ENCODE results near the gene FAAP20.
A peak's percentile ranks its signal among the peaks of the same experiment; 100 is the strongest.

The FAAP20 gene

DNA sequence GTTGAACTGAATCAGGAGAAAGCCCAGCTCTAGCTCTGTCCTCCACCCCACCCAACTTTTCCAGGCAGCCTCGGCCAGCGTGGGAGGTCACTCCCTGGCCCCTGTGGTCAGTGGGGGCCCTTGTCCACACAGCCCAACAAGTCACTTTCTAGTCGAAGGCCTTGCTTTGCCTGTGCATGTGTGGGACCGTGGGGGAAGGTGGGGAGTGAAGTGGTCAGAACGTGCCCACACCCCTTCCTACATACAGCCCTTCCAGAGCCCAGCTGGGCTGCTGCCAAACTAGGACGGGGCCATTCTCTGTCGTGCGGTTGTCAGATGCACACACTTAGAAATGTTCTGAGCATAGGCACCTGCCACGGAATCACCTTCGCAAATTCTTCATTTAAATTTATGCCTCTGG lies 18.0 kb downstream of the FAAP20 start:
- DNase-seq, result no peak

DNA sequence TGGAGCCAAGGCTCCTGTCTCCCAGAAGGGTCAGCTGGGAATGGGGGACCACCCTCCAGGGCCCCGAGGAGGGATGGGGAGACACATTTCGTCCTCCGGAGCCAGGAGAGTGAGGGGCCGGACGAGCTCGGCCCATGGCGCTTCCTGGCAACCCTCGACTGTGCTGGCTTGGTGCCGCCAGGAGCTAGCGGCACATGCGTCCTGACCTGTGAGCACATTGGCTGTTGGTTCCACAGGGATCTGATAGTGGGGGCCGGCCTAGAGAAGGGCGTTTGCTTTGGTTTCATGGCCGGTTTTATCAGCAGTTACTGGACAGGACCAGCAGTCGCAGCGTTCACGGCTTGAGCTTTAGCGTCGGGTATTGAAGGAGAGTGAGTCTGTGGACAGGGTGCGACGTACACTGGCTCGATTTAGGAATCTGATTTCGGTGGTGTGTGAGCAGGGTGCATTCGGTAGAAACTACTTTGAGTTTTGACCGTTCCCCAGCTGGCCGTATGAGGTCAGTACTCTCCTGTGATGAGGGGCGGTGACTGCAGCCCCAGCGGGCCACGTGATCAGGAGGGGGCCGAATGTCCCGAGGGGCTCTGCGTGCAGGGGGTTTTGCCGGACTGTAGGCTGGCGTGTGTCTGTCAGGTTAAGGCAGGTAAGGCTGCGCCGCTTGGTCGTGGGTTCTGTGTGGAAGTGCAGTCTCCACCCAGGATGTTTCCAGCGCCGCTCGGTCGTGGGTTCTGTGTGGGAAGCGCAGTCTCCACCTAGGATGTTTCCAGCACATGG lies 18.7 kb downstream of the FAAP20 start:
- no peak for DNase-seq

DNA sequence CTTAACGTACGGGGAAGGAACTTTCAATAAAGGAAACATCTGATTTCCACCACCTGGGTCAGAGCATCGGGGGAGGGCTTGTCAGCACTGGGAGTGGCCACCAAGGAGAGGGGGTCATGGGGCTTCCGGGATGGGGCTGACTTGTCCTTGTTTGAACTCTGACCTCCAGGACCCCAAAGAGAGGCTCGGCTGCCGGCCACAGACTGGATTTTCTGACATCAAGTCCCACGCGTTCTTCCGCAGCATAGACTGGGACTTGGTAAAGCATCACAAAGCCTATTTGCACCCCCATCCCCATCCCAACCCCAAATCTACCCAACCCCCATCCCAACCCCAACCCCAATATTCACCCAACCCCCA lies 19.5 kb downstream of the FAAP20 start:
- no peak for DNase-seq

- DNase-seq, result peak; percentile 25
Observed at GRCh38 chr1:2174348-2175054, 20.1 kb downstream of the FAAP20 start.

- DNase-seq, result no peak
Observed at GRCh38 chr1:2173546-2174347, 20.8 kb downstream of the FAAP20 start.

DNA sequence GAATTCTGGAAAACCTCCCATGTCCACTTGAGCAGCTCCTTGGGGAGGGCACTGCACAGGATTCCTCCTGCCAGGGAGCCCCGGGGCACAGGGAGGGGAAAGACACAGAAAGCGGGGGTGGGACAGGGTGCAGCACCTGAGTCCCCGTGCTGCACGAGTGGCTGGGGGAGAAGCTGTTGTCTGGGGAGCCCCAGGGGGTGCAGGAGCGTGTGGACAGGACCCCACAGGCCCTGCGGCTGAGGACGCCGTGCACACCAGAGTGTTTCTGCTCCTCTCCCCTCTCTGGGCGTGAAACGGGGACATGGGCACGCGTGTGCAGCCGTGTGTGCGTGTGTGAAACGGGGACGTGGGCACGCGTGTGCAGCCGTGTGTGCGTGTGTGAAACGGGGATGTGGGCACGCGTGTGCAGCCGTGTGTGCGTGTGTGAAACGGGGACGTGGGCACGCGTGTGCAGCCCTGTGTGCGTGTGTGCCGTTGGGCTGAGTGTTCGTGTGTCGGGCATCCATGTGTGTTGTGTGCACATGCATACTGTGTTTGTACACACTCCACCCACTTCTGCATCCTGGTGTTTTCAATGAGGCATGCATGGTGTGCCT lies 21.9 kb downstream of the FAAP20 start:
- DNase-seq, result no peak

GRCh38 chr1:2172012-2172411 lies 22.6 kb downstream of the FAAP20 start:
- DNase-seq, result no peak

DNA sequence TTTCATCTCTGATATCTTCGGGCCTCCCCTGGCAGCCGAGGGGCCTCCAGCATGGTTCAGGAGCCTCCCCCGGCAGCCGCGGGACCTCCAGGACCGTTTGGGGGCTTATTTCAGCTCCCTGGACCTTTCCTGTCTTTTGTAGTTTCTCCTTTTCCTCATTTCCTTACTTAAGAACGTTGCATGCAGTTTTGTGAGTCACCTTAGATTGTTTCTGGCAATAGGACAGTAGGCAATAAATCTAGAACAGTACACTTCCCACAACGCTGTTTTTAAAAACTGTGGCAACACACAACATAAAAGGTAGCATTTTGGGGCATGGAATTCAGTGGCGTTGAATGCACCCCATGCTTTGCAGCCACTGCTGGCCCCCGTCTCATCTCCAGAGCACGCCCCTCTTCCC lies 24.4 kb downstream of the FAAP20 start:
- DNase-seq, result no peak

GRCh38 chr1:2169200-2169836 lies 25.3 kb downstream of the FAAP20 start:
- DNase-seq, result no peak

GRCh38 chr1:2168535-2168934 lies 26.0 kb downstream of the FAAP20 start:
- DNase-seq, result no peak

DNA sequence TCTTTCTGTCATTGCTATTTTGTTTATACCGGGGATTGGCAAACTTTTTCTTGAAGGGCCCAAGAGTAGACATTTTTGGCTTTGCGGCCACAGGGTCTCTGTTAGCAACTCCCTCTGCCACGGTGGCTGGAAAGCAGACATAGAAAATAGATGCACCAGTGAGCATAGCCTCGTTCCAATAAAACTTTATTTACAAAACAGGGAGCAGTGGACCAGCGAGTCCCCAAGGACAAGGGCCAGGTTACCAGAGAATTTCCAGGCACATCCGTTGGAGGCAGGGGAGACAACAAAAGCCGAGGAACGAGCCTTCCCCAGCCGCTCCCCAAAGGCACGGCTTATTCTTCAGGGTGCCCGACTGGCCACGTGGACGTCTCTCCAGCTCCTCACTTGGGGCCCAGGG lies 26.5 kb downstream of the FAAP20 start:
- no peak for DNase-seq

DNA sequence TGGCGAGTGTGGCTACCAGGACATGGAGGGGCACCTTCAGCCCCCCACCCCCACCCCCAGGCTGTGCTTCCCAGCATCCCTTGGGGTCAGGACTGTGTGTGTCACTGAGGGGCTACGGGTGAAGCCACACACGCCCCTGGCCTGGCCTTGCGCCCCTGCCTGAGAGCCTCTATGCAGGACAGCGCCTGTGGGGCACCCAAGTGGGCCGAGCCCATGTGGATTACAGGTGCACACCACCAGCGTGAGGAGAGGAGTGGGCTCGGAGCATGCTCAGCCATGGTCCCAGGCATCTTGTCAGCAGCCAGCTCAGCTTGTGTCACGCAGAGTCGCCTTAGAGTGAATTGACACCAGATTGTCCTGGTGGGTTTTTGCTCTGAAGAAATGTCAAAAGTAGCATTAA lies 27.9 kb downstream of the FAAP20 start:
- no peak for DNase-seq

DNA sequence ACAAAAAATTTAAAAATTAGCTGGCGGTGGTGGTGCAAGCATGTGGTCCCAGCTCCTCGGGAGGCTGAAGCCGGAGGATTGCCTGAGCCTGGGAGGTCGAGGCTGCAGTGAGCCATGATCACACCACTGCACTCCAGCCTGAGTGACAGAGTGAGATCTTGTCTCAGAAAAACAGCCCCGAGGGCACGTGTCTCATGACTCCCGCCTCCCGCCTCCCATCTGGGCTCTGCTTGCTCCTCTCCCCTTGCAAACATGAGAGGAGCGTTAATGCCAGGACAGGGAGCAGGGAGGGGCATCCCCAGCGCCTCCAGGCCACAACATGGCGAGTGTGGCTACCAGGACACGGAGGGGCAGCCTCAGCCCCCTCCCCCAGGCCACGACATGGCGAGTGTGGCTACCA lies 28.3 kb downstream of the FAAP20 start:
- DNase-seq, result no peak

DNA sequence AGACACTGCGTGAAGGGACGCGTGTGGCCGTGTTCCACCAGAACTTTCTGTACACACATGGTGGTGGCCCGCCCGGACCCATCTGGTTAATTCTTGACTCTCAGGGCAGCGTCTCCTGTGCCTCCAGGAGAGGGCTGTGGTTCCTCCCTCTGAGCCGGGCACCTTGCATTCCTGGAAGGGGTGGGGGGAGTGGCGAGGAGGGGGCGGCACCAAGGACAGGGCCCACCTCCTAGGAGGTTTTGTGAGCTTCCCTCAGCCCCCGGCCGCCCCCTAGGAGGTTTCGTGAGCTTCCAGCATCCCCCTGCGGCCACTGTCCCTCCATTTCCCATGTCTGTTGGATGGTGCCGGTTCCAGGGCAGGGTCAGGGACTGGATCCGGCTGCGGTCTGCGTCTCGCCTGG lies 28.9 kb downstream of the FAAP20 start:
- no peak for DNase-seq

GRCh38 chr1:2163205-2163604 lies 31.4 kb downstream of the FAAP20 start:
- DNase-seq, result no peak

GRCh38 chr1:2160451-2161300 lies 33.9 kb downstream of the FAAP20 start:
- DNase-seq, result no peak

GRCh38 chr1:2159124-2159523 lies 35.4 kb downstream of the FAAP20 start:
- DNase-seq, result no peak

GRCh38 chr1:2158272-2158671 lies 36.3 kb downstream of the FAAP20 start:
- DNase-seq, result no peak

DNA sequence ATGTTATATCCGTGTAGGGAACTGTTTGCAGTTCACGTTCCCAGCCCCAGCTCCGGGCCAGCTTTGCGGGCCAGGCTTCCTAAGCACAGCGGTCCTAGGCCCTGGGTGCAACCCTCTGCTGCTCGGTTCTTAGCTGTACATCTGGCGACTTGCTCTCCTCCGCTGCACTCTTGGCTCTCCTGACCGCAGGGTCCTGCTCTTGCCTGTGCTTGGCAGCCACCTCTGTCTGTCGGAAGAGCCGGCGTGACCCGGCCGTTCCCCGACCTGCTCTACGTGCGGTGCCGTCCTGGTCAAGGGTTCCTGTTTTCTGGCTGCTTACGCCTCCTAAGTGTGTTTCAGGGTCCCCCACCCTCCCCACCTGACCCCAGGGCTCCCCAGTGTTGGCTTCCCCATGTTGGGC lies 36.7 kb downstream of the FAAP20 start:
- no peak for DNase-seq

- DNase-seq, result no peak
Observed at GRCh38 chr1:2156866-2157265, 37.7 kb downstream of the FAAP20 start.

- DNase-seq, result no peak
Observed at GRCh38 chr1:2155788-2156187, 38.8 kb downstream of the FAAP20 start.

- no peak for DNase-seq
Observed at GRCh38 chr1:2155147-2155598, 39.4 kb downstream of the FAAP20 start.
